Lower lobe of right lung (tissue), 2 donors: Measurements from ENCODE around the gene OR2C3. TPM values are rescaled to one million over a fixed set of nuclear protein-coding genes. Genes with fewer than 3 reads are reported as not detected.

Experiments used
- ATAC-seq, 2 donors: fragments of 200-7000 bp; cut with Tn5 transposase; one replicate each; pipeline ENCODE4 v1.9.1; 2020 to 2022; ENCODE audit warnings: mild to moderate bottlenecking in 2 of 2, moderate library complexity in 2 of 2
- DNase-seq: peaks from one replicate; pipeline ENCODE4 v3.0.0-alpha.2; 2020
- H3K27ac ChIP-seq: fragments of 200-600 bp; one replicate; pipeline ENCODE4 v1.8.0; 2022
- H3K27me3 ChIP-seq: fragments of 200-600 bp; one replicate; pipeline ENCODE4 v1.8.0; 2022; ENCODE audit warnings: low read depth
- H3K36me3 ChIP-seq: fragments of 200-600 bp; one replicate; pipeline ENCODE4 v1.8.0; 2022; ENCODE audit warnings: mild to moderate bottlenecking
- H3K4me1 ChIP-seq: fragments of 200-600 bp; one replicate; pipeline ENCODE4 v1.8.0; 2022
- H3K4me3 ChIP-seq: fragments of 200-600 bp; one replicate; pipeline ENCODE4 v1.8.0; 2022; ENCODE audit warnings: mild to moderate bottlenecking
- H3K9me3 ChIP-seq: fragments of 200-600 bp; one replicate; pipeline ENCODE4 v1.8.0; 2022
- intact Hi-C: fragments of 100-400 bp; cut with DNase I; formaldehyde crosslinking; loops from one replicate; pipeline ENCODE4 v1.11.0; 2022
- total RNA-seq: library from RNA; stranded (reverse); fragmentation: NEBNext Ultra II Directional; extraction: Animal tissue kit (Norgen Biotek cat#: 25700); gene quantifications from one replicate; pipeline ENCODE4 v1.2.1, GENCODE V29; 2021
- TF ChIP-seq, protein P1 (sequence below): fragments of 200-600 bp; IDR thresholded peaks from one replicate; pipeline ENCODE4 v1.8.0; 2022; ENCODE audit warnings: antibody characterized with exemption, mild to moderate bottlenecking
- donor health status: DM: no; HTN: yes; CAD: no; lungs with severe emphysema.

Gene OR2C3
- total RNA-seq, 1 donor from 2014 or later = 0.06 TPM

DNA sequence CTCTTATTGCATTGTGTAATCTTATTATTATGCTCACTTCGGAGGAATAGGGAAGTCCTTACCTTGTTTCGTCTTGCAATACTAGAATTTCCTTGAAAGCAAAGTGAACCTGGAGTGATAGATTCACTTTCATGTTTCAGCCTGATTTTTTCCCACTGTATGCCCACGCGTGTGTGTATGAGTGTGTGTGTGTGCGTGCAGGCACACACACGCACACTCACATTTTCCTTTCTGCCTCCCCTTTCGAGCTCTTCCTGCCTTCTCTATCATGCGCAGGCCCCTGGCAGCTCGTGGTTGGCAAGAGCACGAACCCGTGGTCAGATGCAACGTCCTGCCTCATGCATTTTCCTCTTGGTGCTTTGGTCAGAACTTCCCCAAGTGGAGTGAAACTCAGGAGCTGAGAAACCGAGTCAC lies 12.5 kb upstream of the OR2C3 start, which contains the start of gene GCSAML:
Gene GCSAML, plus strand, starts transcription at position 366 of the 414 bp plus-strand sequence. CDS start 58 bp downstream, outside the sequence.
- Histone ChIP-seq H3K4me3 (no peak within 1 kb of the TSS), H3K36me3 (no peaks in the 10 kb centered on the region), H3K27me3 (no peaks in the 10 kb centered on the region), H3K9me3 (no peaks in the 10 kb centered on the region), H3K27ac (no peak within 1 kb of the TSS), H3K4me1 (no peaks in the 10 kb centered on the region)
- no peak for DNase-seq
- no peak for ATAC-seq
- intact Hi-C loops = no loop called here
- TF ChIP-seq, protein P1, sequence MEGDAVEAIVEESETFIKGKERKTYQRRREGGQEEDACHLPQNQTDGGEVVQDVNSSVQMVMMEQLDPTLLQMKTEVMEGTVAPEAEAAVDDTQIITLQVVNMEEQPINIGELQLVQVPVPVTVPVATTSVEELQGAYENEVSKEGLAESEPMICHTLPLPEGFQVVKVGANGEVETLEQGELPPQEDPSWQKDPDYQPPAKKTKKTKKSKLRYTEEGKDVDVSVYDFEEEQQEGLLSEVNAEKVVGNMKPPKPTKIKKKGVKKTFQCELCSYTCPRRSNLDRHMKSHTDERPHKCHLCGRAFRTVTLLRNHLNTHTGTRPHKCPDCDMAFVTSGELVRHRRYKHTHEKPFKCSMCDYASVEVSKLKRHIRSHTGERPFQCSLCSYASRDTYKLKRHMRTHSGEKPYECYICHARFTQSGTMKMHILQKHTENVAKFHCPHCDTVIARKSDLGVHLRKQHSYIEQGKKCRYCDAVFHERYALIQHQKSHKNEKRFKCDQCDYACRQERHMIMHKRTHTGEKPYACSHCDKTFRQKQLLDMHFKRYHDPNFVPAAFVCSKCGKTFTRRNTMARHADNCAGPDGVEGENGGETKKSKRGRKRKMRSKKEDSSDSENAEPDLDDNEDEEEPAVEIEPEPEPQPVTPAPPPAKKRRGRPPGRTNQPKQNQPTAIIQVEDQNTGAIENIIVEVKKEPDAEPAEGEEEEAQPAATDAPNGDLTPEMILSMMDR = no peak

DNA sequence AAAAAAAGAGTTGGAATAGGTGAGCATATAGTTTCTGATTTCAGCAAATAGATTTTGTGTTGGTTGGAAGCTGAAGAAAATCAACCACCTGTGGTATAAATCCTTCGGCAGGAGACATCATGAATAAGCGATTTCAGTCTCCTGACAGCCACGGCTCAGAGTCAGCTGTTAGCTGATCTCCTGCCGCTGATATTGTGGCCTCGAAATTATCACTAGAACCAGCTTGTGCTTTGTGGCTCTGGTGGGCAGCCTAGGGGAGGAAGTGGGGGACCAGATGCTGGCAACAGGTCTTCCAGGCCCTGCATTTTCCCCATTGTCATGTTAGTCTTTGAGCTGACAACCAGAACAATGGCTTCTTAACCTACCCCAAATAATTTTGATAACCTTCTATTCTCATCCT lies 11.9 kb upstream of the OR2C3 start:
- no peak for DNase-seq
- TF ChIP-seq, protein P1 = no peak
- Histone ChIP-seq H3K27ac (no peak overlapping the region), H3K27me3 (no peaks in the 10 kb centered on the region), H3K4me1 (no peaks in the 10 kb centered on the region), H3K9me3 (no peaks in the 10 kb centered on the region), H3K4me3 (no peak overlapping the region), H3K36me3 (no peaks in the 10 kb centered on the region)
- intact Hi-C loops = no loop called here
- peak in 1 of 2 donors; percentile 35 for ATAC-seq

DNA sequence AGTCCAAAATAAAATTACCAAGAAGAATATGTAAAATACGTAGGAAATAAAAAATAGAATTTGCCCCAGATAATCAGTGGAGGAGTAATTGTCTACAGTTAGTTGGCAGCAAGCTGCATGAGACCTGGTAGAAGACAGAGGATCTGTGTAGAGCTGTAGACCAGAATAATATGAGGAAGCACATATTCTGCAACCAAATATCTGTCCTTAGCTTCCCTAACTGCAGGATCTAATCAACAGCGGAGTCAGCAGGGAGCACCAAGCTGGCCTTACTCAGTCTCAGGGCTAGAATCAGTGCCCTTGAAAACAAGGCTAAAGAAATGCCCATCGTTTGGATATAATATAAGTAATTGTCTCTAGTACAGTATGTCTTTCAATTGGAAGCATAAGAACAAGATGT lies 6.6 kb upstream of the OR2C3 start:
- Histone ChIP-seq H3K4me1 (no peaks in the 10 kb centered on the region), H3K36me3 (no peaks in the 10 kb centered on the region), H3K27me3 (no peaks in the 10 kb centered on the region), H3K4me3 (no peak overlapping the region), H3K9me3 (no peaks in the 10 kb centered on the region), H3K27ac (no peak overlapping the region)
- TF ChIP-seq, protein P1 = no peak
- DNase-seq (no peak), ATAC-seq (no peak)
- intact Hi-C loops = no loop called here

DNA sequence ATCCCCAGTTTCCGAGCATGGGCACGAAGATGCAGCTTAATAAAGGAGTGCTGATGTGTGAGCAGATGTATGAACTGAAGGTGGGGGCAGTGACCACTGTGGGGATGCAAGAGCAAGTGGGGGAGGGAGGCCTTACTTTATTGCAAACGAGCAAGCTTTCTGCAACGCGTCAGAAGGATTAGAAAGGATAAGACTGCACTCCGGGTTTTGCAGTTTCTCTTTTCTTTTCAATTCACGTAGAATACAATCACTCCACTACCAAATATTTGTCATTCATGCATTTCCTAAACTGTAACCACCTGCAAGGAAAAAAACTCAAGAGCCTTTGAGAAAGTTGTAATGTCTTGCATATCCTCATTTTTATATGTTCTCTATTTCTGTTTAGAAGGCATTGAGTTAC lies 4.3 kb upstream of the OR2C3 start:
- ATAC-seq (no peak), DNase-seq (no peak)
- Histone ChIP-seq H3K4me1 (no peaks in the 10 kb centered on the region), H3K27me3 (no peaks in the 10 kb centered on the region), H3K27ac (no peak overlapping the region), H3K4me3 (no peak overlapping the region), H3K9me3 (no peaks in the 10 kb centered on the region), H3K36me3 (no peaks in the 10 kb centered on the region)
- intact Hi-C loops = no loop called here
- TF ChIP-seq, protein P1 = no peak

DNA sequence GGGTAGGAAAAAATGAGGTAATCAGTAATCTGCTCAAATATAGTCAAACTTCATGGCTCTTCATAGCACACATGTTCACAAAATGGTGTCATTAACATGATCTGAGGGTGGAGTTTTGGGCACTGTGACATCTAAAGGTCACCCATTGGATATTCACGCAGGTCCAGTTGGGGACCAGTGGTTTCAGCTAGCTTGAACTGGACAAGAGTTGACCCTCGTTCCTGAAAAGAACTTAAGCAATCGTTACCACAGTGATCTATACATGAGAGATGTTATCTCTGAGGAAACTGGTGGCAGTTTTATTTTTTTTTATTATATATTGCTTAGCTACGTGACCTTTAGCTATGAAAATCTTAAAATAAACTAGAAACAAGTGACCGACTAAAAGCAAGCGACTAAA lies 3.0 kb upstream of the OR2C3 start:
- TF ChIP-seq, protein P1 = no peak
- H3K4me1 ChIP-seq = no peaks in the 10 kb centered on the region
- no peaks in the 10 kb centered on the region for H3K36me3 ChIP-seq
- ATAC-seq (no peak), DNase-seq (no peak)
- no peaks in the 10 kb centered on the region for H3K9me3 ChIP-seq
- no peak overlapping the region for H3K27ac ChIP-seq
- H3K4me3 ChIP-seq = no peak overlapping the region
- intact Hi-C loops = no loop called here
- H3K27me3 ChIP-seq = no peaks in the 10 kb centered on the region

DNA sequence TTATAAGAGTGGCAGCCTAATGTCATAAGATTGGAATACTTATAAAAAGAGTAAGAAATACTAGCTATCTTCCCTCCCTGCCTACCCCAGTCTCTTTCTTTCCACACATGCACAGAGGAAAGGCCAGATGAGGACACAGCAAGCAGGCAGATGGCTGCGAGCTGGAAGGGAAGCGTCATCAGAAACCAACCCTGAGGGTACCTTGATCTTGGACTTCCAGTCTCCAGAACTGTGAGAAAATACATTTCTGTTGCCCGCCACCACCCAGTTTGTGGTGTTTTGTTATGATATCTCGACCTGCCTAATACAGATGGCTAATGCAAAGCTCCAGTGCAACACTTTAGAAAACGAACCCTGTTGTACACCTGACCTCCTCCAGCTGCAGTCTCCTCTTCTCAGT lies 2.3 kb upstream of the OR2C3 start:
- Histone ChIP-seq H3K4me1 (no peaks in the 10 kb centered on the region), H3K27me3 (no peaks in the 10 kb centered on the region), H3K9me3 (no peaks in the 10 kb centered on the region), H3K27ac (no peak overlapping the region), H3K36me3 (no peaks in the 10 kb centered on the region), H3K4me3 (no peak overlapping the region)
- intact Hi-C loops = no loop called here
- ATAC-seq (no peak), DNase-seq (no peak)
- TF ChIP-seq, protein P1 = no peak
